Measurements from ENCODE around the gene CFAP77. TPM values are rescaled to one million over a fixed set of nuclear protein-coding genes. Genes with fewer than 3 reads are reported as not detected.

The CFAP77 gene
- total and polyA plus RNA-seq, 9 of the 15 experiments (the other 6 are each of a cell fraction or from before 2014, with no cell fraction given), result not detected

GRCh38 chr9:132410642-132411041, 631 bp downstream of the CFAP77 start:
- FAIRE-seq (no peak), ATAC-seq (no peak)
- TF ChIP-seq ZNF830 (CRISPR knock-in tag; IDR thresholded peaks at IDR 0.05) (no peak), ZBED1 (IDR thresholded peaks at IDR 0.05) (no peak), CBX8 (IDR thresholded peaks at IDR 0.05; ENCODE audit: borderline replicate concordance, extremely low read depth, low read depth, low read length, poor library complexity, severe bottlenecking) (no peak), ZNF592 (IDR thresholded peaks at IDR 0.05) (no peak), NR1H2 (CRISPR knock-in tag; IDR thresholded peaks at IDR 0.05) (no peak), DACH1 (IDR thresholded peaks at IDR 0.05; ENCODE audit: partially characterized antibody) (no peak), HOXB6 (CRISPR knock-in tag; IDR thresholded peaks at IDR 0.05; ENCODE audit: borderline replicate concordance) (no peak), CHAMP1 (IDR thresholded peaks at IDR 0.05) (no peak), USF1 (CRISPR knock-in tag; IDR thresholded peaks at IDR 0.05) (no peak), KDM1A (IDR thresholded peaks at IDR 0.05) (no peak), DDX20 (tag; IDR thresholded peaks at IDR 0.05; ENCODE audit: low read depth) (no peak), FOXP4 (CRISPR knock-in tag; IDR thresholded peaks at IDR 0.05; ENCODE audit: borderline replicate concordance) (no peak)

More at GRCh38 chr9:132410642-132411041, 631 bp downstream of the CFAP77 start:
- Histone ChIP-seq H3K9ac (ENCODE audit: insufficient read depth in 1 of 2, low read depth in 2 of 2, low read length in 2 of 2) (no peak overlapping the region), H3K4me3 (no peak overlapping the region), H3K27ac (ENCODE audit: extremely low read depth, low read depth, low read length) (no peak overlapping the region), H3K9me1 (ENCODE audit: control insufficient read depth, insufficient read depth, low read length) (no peaks in the 10 kb centered on the region), H4K20me1 (replicated peaks; ENCODE audit: control insufficient read depth, insufficient read depth, low read length) (peaks cover 3% of the 10 kb centered on the region; the same call in 1 of the 2 replicates), H3K27me3 (ENCODE audit: control insufficient read depth in 2 of 2, insufficient read depth in 2 of 2, low read length in 2 of 2) (peaks cover 18 to 27% of the 10 kb centered on the region in 2 experiments), H3K4me1 (replicated peaks in 1 of 2; ENCODE audit: control insufficient read depth in 2 of 2, insufficient read depth in 2 of 2, low read length in 2 of 2) (peaks cover 13 to 21% of the 10 kb centered on the region in 2 experiments; a peak in 4 of 5 replicates), H3K79me2 (ENCODE audit: control insufficient read depth, insufficient read depth, low read length) (peaks cover 8% of the 10 kb centered on the region), H2AFZ (ENCODE audit: low read depth, low read length) (no peak overlapping the region; the same call in 1 of the 2 replicates), H3K9me3 (replicated peaks; ENCODE audit: control insufficient read depth, insufficient read depth, low read depth, low read length) (no peaks in the 10 kb centered on the region), H3K36me3 (ENCODE audit: control insufficient read depth, insufficient read depth, low read length) (no peaks in the 10 kb centered on the region), H3K4me2 (ENCODE audit: insufficient read depth, low read length) (peak overlapping the region; percentile 38)
- CTCF ChIA-PET (ENCODE audit: low intra/inter-chr PET ratio), result interaction anchor here (0.6 to 3.3 kb wide), 5 partner anchors 164 to 611 kb away, joined by 3 to 33 read pairs (median 5); no protein-coding TSS in a partner anchor
- in situ Hi-C loops (cut with MboI) (loop anchor here (5.0 to 10.0 kb wide), 2 partner anchors 167 to 554 kb away; no protein-coding TSS in a partner anchor), intact Hi-C loops (cut with micrococcal nuclease) (loop anchor here (10.0 kb wide), 1 partner anchor 554 kb away; no protein-coding TSS in a partner anchor)
- 25% methylated on average over 18 of the region's 19 CpGs for WGBS (ENCODE audit: insufficient coverage, low coverage, missing lambda C conversion rate)
- POLR2A ChIA-PET, result interaction anchor here (0.5 to 0.6 kb wide), 2 partner anchors 14 to 898 kb away, joined by 3 read pairs; no protein-coding TSS in a partner anchor
- BruUV-seq (replicated peaks), result no TSS peak
- DNase-seq (ENCODE audit: extremely low read depth in 1 of 4, low spot score in 3 of 4), result no peak

All from K562 (cell line).